Gastroesophageal sphincter (tissue), 4 donors: ENCODE data around the gene HEATR1. TPM values are rescaled to one million over a fixed set of nuclear protein-coding genes. Genes with fewer than 3 reads are reported as not detected.

Experiments
- ATAC-seq: fragments of 150-250 bp; one replicate; pipeline ENCODE4 v1.9.1; 2016; ENCODE audit warnings: mild to moderate bottlenecking, moderate library complexity
- H3K27ac ChIP-seq, 4 donors: fragments of 200-600 bp; sonication (generic) in 3 of 4; 1 replicate in 3 of 4; 2 replicates in 1 of 4; pipeline ENCODE4 v1.5.1; 2016 to 2019
- H3K27me3 ChIP-seq: fragments of 200-600 bp; sonication (generic); one replicate; pipeline ENCODE4 v1.5.1; 2019
- H3K36me3 ChIP-seq, 2 donors: fragments of 200-600 bp; sonication (generic); one replicate each; pipeline ENCODE4 v1.5.1; 2019; ENCODE audit warnings: control low read depth in 1 of 2
- H3K4me1 ChIP-seq, 3 donors: fragments of 200-600 bp; sonication (generic); 1 replicate in 2 of 3; 2 replicates in 1 of 3; pipeline ENCODE4 v1.5.1; 2016 to 2019; ENCODE audit warnings: control low read depth in 2 of 3
- H3K4me3 ChIP-seq, 2 donors: fragments of 200-600 bp; sonication (generic); one replicate each; pipeline ENCODE4 v1.5.1; 2019; ENCODE audit warnings: mild to moderate bottlenecking in 1 of 2, moderate library complexity in 1 of 2
- H3K9me3 ChIP-seq, 3 donors: fragments of 200-600 bp; sonication (generic); one replicate each; pipeline ENCODE4 v1.5.1; 2017 to 2019; ENCODE audit warnings: control low read depth in 2 of 3
- CTCF ChIP-seq, 4 experiments: fragments of 200-600 bp in 2 of 4; fragments of 450-650 bp in 2 of 4; sonication (generic) in 1 of 4; IDR thresholded peaks; one replicate each; pipeline ENCODE4 v1.5.1; 2017 to 2019; ENCODE audit warnings: antibody characterized with exemption in 4 of 4, mild to moderate bottlenecking in 2 of 4, moderate library complexity in 2 of 4
- EP300 ChIP-seq: sonication (generic); formaldehyde crosslinking; IDR thresholded peaks from one replicate; pipeline ENCODE4 v1.6.1; 2017; ENCODE audit warnings: antibody characterized with exemption, mild to moderate bottlenecking
- POLR2A ChIP-seq, 2 donors: fragments of 450-650 bp; IDR thresholded peaks; one replicate each; pipeline ENCODE4 v1.6.1; 2017; ENCODE audit warnings: antibody characterized with exemption in 2 of 2, mild to moderate bottlenecking in 2 of 2, moderate library complexity in 1 of 2
- POLR2AphosphoS5 ChIP-seq: sonication (generic); formaldehyde crosslinking; IDR thresholded peaks from one replicate; pipeline ENCODE4 v1.6.1; 2017; ENCODE audit warnings: antibody characterized with exemption
- WGBS, 2 donors: methylation state at CpG; one replicate each; pipeline ENCODE4 v1.1.5; 2018; ENCODE audit warnings: low coverage in 1 of 2; 5-methylcytosine and 5-hydroxymethylcytosine counted together
- total RNA-seq, 4 donors: library from RNA; depleted of rRNA; stranded (reverse); fragments of >200 nt; gene quantifications; one replicate each; pipeline ENCODE4 v1.1.0, GENCODE V29; 2016

HEATR1 gene
- total RNA-seq, 4 donors from 2014 or later: 14.8 to 23.8 (median 19.6) TPM

GRCh38 chr1:236502579-236502971, 101.7 kb downstream of the HEATR1 start:
- no peaks in the 10 kb centered on the region for H3K9me3 ChIP-seq
- TF ChIP-seq POLR2A (IDR thresholded peaks at IDR 0.05) (no peak), CTCF (IDR thresholded peaks at IDR 0.05) (no peak), EP300 (no peak), POLR2AphosphoS5 (no peak)
- H3K27me3 ChIP-seq: no peaks in the 10 kb centered on the region
- WGBS, 2 donors: 20 to 38% methylated on average over 2 of the region's 2 CpGs
- peaks cover 0 to 10% (median 0%) of the 10 kb centered on the region in 3 donors for H3K4me1 ChIP-seq
- ATAC-seq: peak; percentile 43
- no peak overlapping the region for H3K27ac ChIP-seq
- H3K4me3 ChIP-seq: peak overlapping the region in 1 of 2 donors; percentile 42
- no peaks in the 10 kb centered on the region for H3K36me3 ChIP-seq

- Histone ChIP-seq H3K4me1 (peaks cover 0 to 10% (median 0%) of the 10 kb centered on the region in 3 donors), H3K36me3 (no peaks in the 10 kb centered on the region), H3K9me3 (no peaks in the 10 kb centered on the region), H3K27me3 (no peaks in the 10 kb centered on the region), H3K4me3 (no peak overlapping the region), H3K27ac (no peak overlapping the region)
- TF ChIP-seq POLR2A (IDR thresholded peaks at IDR 0.05): no peak
- TF ChIP-seq EP300: no peak
- TF ChIP-seq CTCF (IDR thresholded peaks at IDR 0.05): no peak
- TF ChIP-seq POLR2AphosphoS5: no peak
- WGBS, 2 donors: 93% methylated on average over 4 of the region's 6 CpGs; no CpG with 5 or more reads in 1 of the 2 donors
- ATAC-seq: no peak
Measured at GRCh38 chr1:236501093-236501492, 103.2 kb downstream of the HEATR1 start.

Other genes starting within 250 kb of the HEATR1 start
- gene EDARADD, start 210.2 kb downstream of the HEATR1 start, total RNA-seq: 1 to 10 TPM in 1 of 4 donors, under 1 TPM in 2, not detected in 1; 0.27 to 1.7 (median 0.31) TPM
- 10 to 100 TPM; 50.5 to 81.8 (median 54.7) TPM for gene LGALS8, start 80.5 kb downstream of the HEATR1 start, total RNA-seq
- 10 to 100 TPM in 3 of 4 donors, 1 to 10 TPM in 1; 5.7 to 21.3 (median 14.1) TPM for gene ACTN2, start 82.0 kb upstream of the HEATR1 start, total RNA-seq
- gene MTR, start 190.8 kb upstream of the HEATR1 start, total RNA-seq: 10 to 100 TPM; 34.6 to 50.3 (median 38.9) TPM